22Rv1 (cell line): ENCODE data around the gene CTNND2.

Experiments used
- CTCF ChIP-seq: fragments of 450-650 bp; IDR thresholded peaks from 2 replicates; pipeline ENCODE4 v1.5.1; 2017; ENCODE audit warnings: mild to moderate bottlenecking
- ZFX ChIP-seq: fragments of 450-650 bp; IDR thresholded peaks from 2 replicates; pipeline ENCODE4 v1.6.1; 2017; ENCODE audit warnings: antibody characterized with exemption, borderline replicate concordance

- TF ChIP-seq CTCF (no peak), ZFX (no peak)
Measured at GRCh38 chr5:11496137-11496719, 408.0 kb downstream of the CTNND2 start.
